CD8-positive, alpha-beta memory T cell (primary cell): ENCODE results near the gene SHOX. TPM values are rescaled to one million over a fixed set of nuclear protein-coding genes. Genes with fewer than 3 reads are reported as not detected.
"Not testable (repeated sequence)": the region's sequence is repeated elsewhere in the genome, so short reads cannot be mapped to it uniquely, and the experiment has no call there.

ENCODE experiments used
- CTCF ChIA-PET: fragments of 350-600 bp; sonication (Branson Sonifier 250); formaldehyde crosslinking; loops from one replicate; lab custom pipeline; 2021; ENCODE audit warnings: antibody characterized with exemption; lab: Charles Lee
- POLR2A ChIA-PET: fragments of 350-600 bp; sonication (Branson Sonifier 250); formaldehyde crosslinking; loops from one replicate; lab custom pipeline; 2021; ENCODE audit warnings: antibody characterized with exemption; lab: Charles Lee
- DNase-seq, 5 donors: peaks; one replicate each; pipeline versions ENCODE4 v3.0.0 to v3.0.0-alpha.2; 2020 to 2022; ENCODE audit warnings: mixed read lengths in 1 of 5
- H3K27ac ChIP-seq: one replicate; pipeline ENCODE4 v1.7.0; 2013; ENCODE audit warnings: low read depth, mild to moderate bottlenecking, low read length, moderate library complexity
- H3K27me3 ChIP-seq: 2 replicates; pipeline ENCODE4 v1.7.0; 2013; ENCODE audit warnings: low read length, mild to moderate bottlenecking; ENCODE audit not compliant: insufficient read depth, poor library complexity, severe bottlenecking
- H3K36me3 ChIP-seq: 2 replicates; pipeline ENCODE4 v1.7.0; 2013; ENCODE audit warnings: mild to moderate bottlenecking, low read length, moderate library complexity; ENCODE audit not compliant: insufficient read depth
- H3K4me1 ChIP-seq: 2 replicates; pipeline ENCODE4 v1.7.0; 2013; ENCODE audit warnings: mild to moderate bottlenecking, low read length, moderate library complexity; ENCODE audit not compliant: insufficient read depth
- H3K4me3 ChIP-seq: 2 replicates; pipeline ENCODE4 v1.7.0; 2013; ENCODE audit warnings: mild to moderate bottlenecking, low read length
- H3K9me3 ChIP-seq: 2 replicates; pipeline ENCODE4 v1.7.0; 2013; ENCODE audit warnings: mild to moderate bottlenecking, low read length
- H3K27ac Mint-ChIP-seq, 8 donors: one replicate each; pipeline ENCODE4 v1.8.0; 2020 to 2021; ENCODE audit warnings: mixed read lengths in 8 of 8, mild to moderate bottlenecking in 6 of 8, inconsistent platforms in 3 of 8, moderate library complexity in 3 of 8
- H3K27me3 Mint-ChIP-seq, 2 donors: one replicate each; pipeline ENCODE4 v1.8.0; 2020 to 2021; ENCODE audit warnings: mixed read lengths in 2 of 2, mild to moderate bottlenecking in 1 of 2, moderate library complexity in 1 of 2
- H3K36me3 Mint-ChIP-seq, 3 donors: one replicate each; pipeline ENCODE4 v1.8.0; 2020 to 2021; ENCODE audit warnings: mixed read lengths in 3 of 3, inconsistent platforms in 1 of 3, mild to moderate bottlenecking in 1 of 3
- H3K4me1 Mint-ChIP-seq, 3 donors: one replicate each; pipeline ENCODE4 v1.8.0; 2020 to 2021; ENCODE audit warnings: mixed read lengths in 3 of 3, inconsistent platforms in 1 of 3, mild to moderate bottlenecking in 1 of 3
- H3K4me3 Mint-ChIP-seq, 7 donors: one replicate each; pipeline ENCODE4 v1.8.0; 2020 to 2021; ENCODE audit warnings: mixed read lengths in 7 of 7, mild to moderate bottlenecking in 6 of 7, moderate library complexity in 4 of 7, inconsistent platforms in 2 of 7
- H3K9me3 Mint-ChIP-seq, 5 donors: one replicate each; pipeline ENCODE4 v1.8.0; 2020 to 2022; ENCODE audit warnings: mixed read lengths in 5 of 5, mild to moderate bottlenecking in 3 of 5, moderate library complexity in 2 of 5, inconsistent platforms in 1 of 5
- polyA plus RNA-seq: library from polyadenylated mRNA; unstranded; fragments of 300-500 nt; fragmentation: Illumina TruSeq; gene quantifications from one replicate; pipeline ENCODE4 v1.2.3, GENCODE V29; 2021
- total RNA-seq, 2 experiments: library from RNA; stranded (reverse); gene quantifications; one replicate each; pipeline ENCODE4 v1.2.3, GENCODE V29; 2021

SHOX gene
- total RNA-seq = not detected
- polyA plus RNA-seq = not detected

GRCh38 chrX:630612-631496 lies at the start of gene SHOX:
TSS of gene SHOX (plus strand) at chrX:630791. CDS start at chrX:630898, 107 bp downstream.
- Histone ChIP-seq H3K4me3 (no peak within 1 kb of the TSS), H3K36me3 (no peaks in the 10 kb centered on the region), H3K4me1 (no peaks in the 10 kb centered on the region), H3K27me3 (peaks cover 3% of the 10 kb centered on the region), H3K9me3 (no peaks in the 10 kb centered on the region), H3K27ac (no peak within 1 kb of the TSS)
- Mint-ChIP-seq H3K4me1 (peaks cover 0 to 6% (median 5%) of the 10 kb centered on the region in 3 donors), H3K27ac (no peak within 1 kb of the TSS), H3K4me3 (no peak within 1 kb of the TSS), H3K9me3 (peaks cover 0 to 16% (median 11%) of the 10 kb centered on the region in 5 donors), H3K36me3 (no peaks in the 10 kb centered on the region), H3K27me3 (peaks cover 53% of the 10 kb centered on the region in 2 donors)
- ChIA-PET POLR2A (no interaction called here), CTCF (no interaction called here)
- no peak for DNase-seq

GRCh38 chrX:581066-581465 lies 49.5 kb upstream of the SHOX start:
- H3K4me1 ChIP-seq = no peaks in the 10 kb centered on the region
- Mint-ChIP-seq H3K4me1 (no peaks in the 10 kb centered on the region), H3K9me3 (peaks cover 0 to 11% (median 7%) of the 10 kb centered on the region in 5 donors), H3K36me3 (no peaks in the 10 kb centered on the region), H3K4me3 (no peak overlapping the region), H3K27me3 (peaks cover 0 to 2% of the 10 kb centered on the region in 2 donors), H3K27ac (no peak overlapping the region)
- H3K9me3 ChIP-seq = peaks cover 5% of the 10 kb centered on the region
- no peak for DNase-seq
- H3K27me3 ChIP-seq = no peaks in the 10 kb centered on the region
- CTCF ChIA-PET = no interaction called here
- no peaks in the 10 kb centered on the region for H3K36me3 ChIP-seq
- POLR2A ChIA-PET = no interaction called here
- H3K4me3 ChIP-seq = no peak overlapping the region
- no peak overlapping the region for H3K27ac ChIP-seq

GRCh38 chrX:581720-582298 lies 48.8 kb upstream of the SHOX start:
- H3K36me3 ChIP-seq = no peaks in the 10 kb centered on the region
- H3K27ac Mint-ChIP-seq = no peak overlapping the region
- ChIA-PET CTCF (no interaction called here), POLR2A (no interaction called here)
- no peak overlapping the region for H3K27ac ChIP-seq
- H3K36me3 Mint-ChIP-seq = no peaks in the 10 kb centered on the region
- no peak overlapping the region for H3K4me3 Mint-ChIP-seq
- H3K27me3 Mint-ChIP-seq = peaks cover 0 to 2% of the 10 kb centered on the region in 2 donors
- H3K27me3 ChIP-seq = no peaks in the 10 kb centered on the region
- no peak for DNase-seq
- H3K9me3 ChIP-seq = peaks cover 5% of the 10 kb centered on the region
- no peaks in the 10 kb centered on the region for H3K4me1 Mint-ChIP-seq
- H3K4me3 ChIP-seq = no peak overlapping the region
- peaks cover 0 to 11% (median 7%) of the 10 kb centered on the region in 5 donors for H3K9me3 Mint-ChIP-seq
- no peaks in the 10 kb centered on the region for H3K4me1 ChIP-seq

- H3K36me3 ChIP-seq = no peaks in the 10 kb centered on the region
- no peak overlapping the region for H3K27ac Mint-ChIP-seq
- POLR2A ChIA-PET = no interaction called here
- no peaks in the 10 kb centered on the region for H3K36me3 Mint-ChIP-seq
- DNase-seq = no peak
- H3K4me3 Mint-ChIP-seq = no peak overlapping the region
- no peaks in the 10 kb centered on the region for H3K27me3 ChIP-seq
- no peak overlapping the region for H3K27ac ChIP-seq
- H3K4me3 ChIP-seq = no peak overlapping the region
- H3K9me3 ChIP-seq = no peaks in the 10 kb centered on the region
- no peaks in the 10 kb centered on the region for H3K4me1 ChIP-seq
- CTCF ChIA-PET = no interaction called here
- H3K27me3 Mint-ChIP-seq = no peaks in the 10 kb centered on the region
- H3K9me3 Mint-ChIP-seq = peaks cover 0 to 7% (median 3%) of the 10 kb centered on the region in 5 donors
- no peaks in the 10 kb centered on the region for H3K4me1 Mint-ChIP-seq
These were observed 46.0 kb upstream of the SHOX start for GRCh38 chrX:584572-584971.

- Histone ChIP-seq H3K27me3 (no peaks in the 10 kb centered on the region), H3K4me1 (no peaks in the 10 kb centered on the region), H3K27ac (no peak overlapping the region), H3K36me3 (no peaks in the 10 kb centered on the region), H3K9me3 (no peaks in the 10 kb centered on the region), H3K4me3 (no peak overlapping the region)
- ChIA-PET CTCF (no interaction called here), POLR2A (no interaction called here)
- no peak overlapping the region for H3K4me3 Mint-ChIP-seq
- H3K9me3 Mint-ChIP-seq = peaks cover 0 to 7% (median 3%) of the 10 kb centered on the region in 5 donors
- H3K4me1 Mint-ChIP-seq = no peaks in the 10 kb centered on the region
- no peak overlapping the region for H3K27ac Mint-ChIP-seq
- no peaks in the 10 kb centered on the region for H3K27me3 Mint-ChIP-seq
- DNase-seq = no peak
- H3K36me3 Mint-ChIP-seq = no peaks in the 10 kb centered on the region
These were observed 45.3 kb upstream of the SHOX start for GRCh38 chrX:585115-585808.

- Mint-ChIP-seq H3K27ac (no peak overlapping the region), H3K4me1 (no peaks in the 10 kb centered on the region), H3K9me3 (peaks cover 0 to 5% (median 3%) of the 10 kb centered on the region in 5 donors), H3K4me3 (no peak overlapping the region), H3K36me3 (no peaks in the 10 kb centered on the region), H3K27me3 (no peaks in the 10 kb centered on the region)
- ChIA-PET POLR2A (no interaction called here), CTCF (no interaction called here)
- no peaks in the 10 kb centered on the region for H3K9me3 ChIP-seq
- H3K4me3 ChIP-seq = no peak overlapping the region
- H3K36me3 ChIP-seq = no peaks in the 10 kb centered on the region
- no peak for DNase-seq
- H3K4me1 ChIP-seq = no peaks in the 10 kb centered on the region
- H3K27ac ChIP-seq = no peak overlapping the region
- H3K27me3 ChIP-seq = no peaks in the 10 kb centered on the region
These were observed 44.2 kb upstream of the SHOX start for GRCh38 chrX:586351-586750.

- H3K4me1 ChIP-seq, H3K36me3 ChIP-seq, H3K9me3 Mint-ChIP-seq, POLR2A ChIA-PET, H3K36me3 Mint-ChIP-seq, H3K4me3 Mint-ChIP-seq, H3K4me3 ChIP-seq, H3K27ac ChIP-seq, CTCF ChIA-PET, H3K27me3 Mint-ChIP-seq, H3K27me3 ChIP-seq, H3K4me1 Mint-ChIP-seq, H3K9me3 ChIP-seq, DNase-seq, H3K27ac Mint-ChIP-seq: not testable (repeated sequence)
These were observed 41.3 kb upstream of the SHOX start for GRCh38 chrX:589261-589660.
